IMR-90 (cell line): ENCODE results near the gene PARP11. TPM values are rescaled to one million over a fixed set of nuclear protein-coding genes. Genes with fewer than 3 reads are reported as not detected.

Experiments
- ATAC-seq: fragments of 200-7000 bp; cut with Tn5 transposase; 2 replicates; pipeline ENCODE4 v1.9.1; 2020; ENCODE audit warnings: low read depth, mild to moderate bottlenecking, moderate library complexity
- BruUV-seq: library from RNA; stranded (reverse); fragments of 400-500 nt; replicated peaks from 2 replicates; lab custom pipeline; 2021; lab: Mats Ljungman, UMichigan
- CTCF ChIA-PET: fragments of 300-600 bp; formaldehyde crosslinking; extraction: SDS; loops from one replicate; lab custom pipeline; 2021; ENCODE audit warnings: antibody characterized with exemption; lab: Yijun Ruan, JAX
- POLR2A ChIA-PET: fragments of 300-600 bp; sonication (Branson Sonifier 250); formaldehyde crosslinking; loops from one replicate; lab custom pipeline; 2022; ENCODE audit warnings: antibody characterized with exemption; ENCODE audit not compliant: unreplicated experiment; lab: Charles Lee
- DNase-seq: peaks from one replicate; pipeline ENCODE4 v3.0.0; 2013
- H2AFZ ChIP-seq: replicated peaks from 2 replicates; pipeline ENCODE3; 2013; ENCODE audit warnings: low read length, mild to moderate bottlenecking; ENCODE audit not compliant: poor library complexity
- H2AK5ac ChIP-seq: 2 replicates; pipeline ENCODE4 v1.6.1; 2013; ENCODE audit warnings: low read depth, low read length, inconsistent platforms
- H2AK9ac ChIP-seq: replicated peaks from 2 replicates; pipeline ENCODE3; 2013; ENCODE audit warnings: mild to moderate bottlenecking, low read depth, low read length, moderate library complexity; ENCODE audit not compliant: poor library complexity
- H2BK120ac ChIP-seq: 2 replicates; pipeline ENCODE4 v1.6.1; 2013; ENCODE audit warnings: low read depth, low read length, inconsistent platforms
- H2BK15ac ChIP-seq: 3 replicates; pipeline ENCODE4 v1.6.1; 2013; ENCODE audit warnings: low read depth, low read length, inconsistent platforms
- H2BK20ac ChIP-seq: 2 replicates; pipeline ENCODE4 v1.6.1; 2013; ENCODE audit warnings: low read depth, mild to moderate bottlenecking, inconsistent platforms, low read length, moderate library complexity
- H2BK5ac ChIP-seq: 2 replicates; pipeline ENCODE4 v1.6.1; 2013; ENCODE audit warnings: mild to moderate bottlenecking, low read depth, low read length, inconsistent platforms; ENCODE audit not compliant: poor library complexity, severe bottlenecking
- H3K14ac ChIP-seq: replicated peaks from 2 replicates; pipeline ENCODE4 v1.6.1; 2013; ENCODE audit warnings: low read depth, low read length, inconsistent platforms
- H3K18ac ChIP-seq: 2 replicates; pipeline ENCODE4 v1.6.1; 2013; ENCODE audit warnings: low read depth, low read length, control low read depth
- H3K23ac ChIP-seq: 2 replicates; pipeline ENCODE4 v1.6.1; 2013; ENCODE audit warnings: low read depth, low read length, inconsistent platforms
- H3K27ac ChIP-seq: 2 replicates; pipeline ENCODE4 v1.5.1; 2013; ENCODE audit warnings: mild to moderate bottlenecking, control low read depth, low read length; ENCODE audit not compliant: insufficient read depth
- H3K27me3 ChIP-seq: 2 replicates; pipeline ENCODE4 v1.6.1; 2013; ENCODE audit warnings: low read length; ENCODE audit not compliant: control insufficient read depth, insufficient read depth
- H3K36me3 ChIP-seq: 2 replicates; pipeline ENCODE4 v1.6.1; 2013; ENCODE audit warnings: low read length, mixed read lengths; ENCODE audit not compliant: control insufficient read depth, insufficient read depth
- H3K4ac ChIP-seq: 2 replicates; pipeline ENCODE4 v1.6.1; 2013; ENCODE audit warnings: low read depth, low read length, inconsistent platforms
- H3K4me1 ChIP-seq: 2 replicates; pipeline ENCODE4 v1.6.1; 2013; ENCODE audit warnings: low read length, mixed read lengths; ENCODE audit not compliant: control insufficient read depth, insufficient read depth
- H3K4me2 ChIP-seq: 2 replicates; pipeline ENCODE4 v1.6.1; 2013; ENCODE audit warnings: low read depth, mild to moderate bottlenecking, control low read depth, low read length, moderate library complexity
- H3K4me3 ChIP-seq: 2 replicates; pipeline ENCODE4 v1.5.1; 2013; ENCODE audit warnings: low read depth, mild to moderate bottlenecking, control low read depth, low read length, moderate library complexity; ENCODE audit not compliant: insufficient read depth
- H3K56ac ChIP-seq: 2 replicates; pipeline ENCODE4 v1.6.1; 2013; ENCODE audit warnings: low read length, inconsistent platforms; ENCODE audit not compliant: insufficient read depth; ENCODE audit errors: extremely low read depth
- H3K79me1 ChIP-seq, 2 experiments: 2 replicates each; pipeline ENCODE4 v1.6.1; 2013; ENCODE audit warnings: low read length in 2 of 2, inconsistent platforms in 1 of 2, low read depth in 1 of 2
- H3K9ac ChIP-seq: 2 replicates; pipeline ENCODE4 v1.6.1; 2013; ENCODE audit warnings: low read depth, low read length, control low read depth
- H3K9me1 ChIP-seq: 2 replicates; pipeline ENCODE4 v1.6.1; 2013; ENCODE audit warnings: low read length, inconsistent platforms; ENCODE audit not compliant: insufficient read depth
- H3K9me3 ChIP-seq: 2 replicates; pipeline ENCODE4 v1.6.1; 2013; ENCODE audit warnings: low read length; ENCODE audit not compliant: control insufficient read depth, insufficient read depth
- H4K20me1 ChIP-seq: 2 replicates; pipeline ENCODE4 v1.6.1; 2013; ENCODE audit warnings: low read length, inconsistent platforms; ENCODE audit not compliant: insufficient read depth
- H4K5ac ChIP-seq: 2 replicates; pipeline ENCODE4 v1.6.1; 2013; ENCODE audit warnings: mild to moderate bottlenecking, low read depth, low read length, control low read depth
- H4K8ac ChIP-seq, 2 experiments: 2 replicates each; pipeline ENCODE4 v1.6.1; 2013; ENCODE audit warnings: low read depth in 2 of 2, low read length in 2 of 2, control low read depth in 1 of 2, inconsistent platforms in 1 of 2
- H4K91ac ChIP-seq: 2 replicates; pipeline ENCODE4 v1.6.1; 2013; ENCODE audit warnings: low read depth, low read length, inconsistent platforms; ENCODE audit not compliant: insufficient read depth
- BHLHE40 ChIP-seq: fragments of 150-350 bp; IDR thresholded peaks from 2 replicates; pipeline ENCODE4 v1.6.1; 2016; ENCODE audit warnings: mild to moderate bottlenecking, low read depth, low read length
- CEBPB ChIP-seq: IDR thresholded peaks from 2 replicates; pipeline ENCODE4 v1.6.1; 2012; ENCODE audit warnings: low read depth, low read length, improper control_type of control experiment
- MAZ ChIP-seq: IDR thresholded peaks from 2 replicates; pipeline ENCODE4 v1.6.1; 2012; ENCODE audit warnings: low read depth, mild to moderate bottlenecking, low read length, improper control_type of control experiment, moderate library complexity, borderline replicate concordance
- MXI1 ChIP-seq: IDR thresholded peaks from 2 replicates; pipeline ENCODE4 v1.6.1; 2012; ENCODE audit warnings: low read depth, mild to moderate bottlenecking, low read length, moderate library complexity, borderline replicate concordance
- POLR2A ChIP-seq: IDR thresholded peaks from 2 replicates; pipeline ENCODE4 v1.6.1; 2012; ENCODE audit warnings: mild to moderate bottlenecking, low read depth, low read length
- RAD21 ChIP-seq: IDR thresholded peaks from 2 replicates; pipeline ENCODE4 v1.6.1; 2012; ENCODE audit warnings: low read length, improper control_type of control experiment
- RCOR1 ChIP-seq: IDR thresholded peaks from 2 replicates; pipeline ENCODE4 v1.6.1; 2012; ENCODE audit warnings: mild to moderate bottlenecking, low read length, improper control_type of control experiment; ENCODE audit not compliant: insufficient replicate concordance
- USF2 ChIP-seq: fragments of 150-350 bp; IDR thresholded peaks from 2 replicates; pipeline ENCODE4 v1.6.1; 2017; ENCODE audit warnings: mild to moderate bottlenecking, antibody characterized with exemption, low read length, low read depth
- WGBS, 2 experiments: methylation state at CpG; one replicate each; pipeline versions ENCODE4 v1.1.5 to v1.1.7; 2013; ENCODE audit warnings: missing lambda C conversion rate in 2 of 2; ENCODE audit not compliant: insufficient read length in 1 of 2; ENCODE audit errors: extremely low coverage in 2 of 2; 5-methylcytosine and 5-hydroxymethylcytosine counted together
- dilution Hi-C: fragments of 300-500 bp; cut with HindIII; formaldehyde crosslinking; loops from one replicate; pipeline ENCODE4 v1.14.3; 2018; ENCODE audit warnings: low sequenced_read_pairs; ENCODE audit not compliant: unreplicated experiment
- in situ Hi-C: fragments of 300-500 bp; cut with MboI; formaldehyde crosslinking; loops from 3 replicates; pipeline ENCODE4 v1.14.3; 2019; ENCODE audit warnings: low sequenced_read_pairs, inconsistent platforms, mixed read lengths
- intact Hi-C: fragments of 100-400 bp; cut with micrococcal nuclease; formaldehyde crosslinking; loops from 2 replicates; pipeline ENCODE4 v1.10.0; 2022
- polyA plus RNA-seq, 3 experiments: library from polyadenylated mRNA; depleted of rRNA; stranded (reverse); fragments of >200 nt; gene quantifications; 2 replicates each; pipeline ENCODE4 v1.2.3, GENCODE V29; 2012; ENCODE audit warnings: low replicate concordance in 1 of 3
- total RNA-seq: library from RNA; depleted of rRNA; stranded (reverse); fragments of >200 nt; gene quantifications from 2 replicates; pipeline ENCODE4 v1.2.3, GENCODE V29; 2012
- TF ChIP-seq, protein P1 (sequence below): conservative IDR thresholded peaks from 2 replicates; pipeline ENCODE4 v1.5.1; 2012; ENCODE audit warnings: mild to moderate bottlenecking, low read depth, low read length, improper control_type of control experiment
- TF ChIP-seq, protein P2 (sequence below): fragments of 150-350 bp; IDR thresholded peaks from 2 replicates; pipeline ENCODE4 v1.6.1; 2016; ENCODE audit warnings: low read depth, mild to moderate bottlenecking, low read length, moderate library complexity, borderline replicate concordance

PARP11 gene
- total and polyA plus RNA-seq, 2 of the 4 experiments (the other 2 are of a cell fraction) = 1.8 to 3.0 TPM

- H3K36me3 ChIP-seq = peaks cover 2% of the 10 kb centered on the region; the same call in 1 of the 2 replicates
- CTCF ChIA-PET = no interaction called here
- intact Hi-C loops = no loop called here
These were observed 51.8 kb downstream of the PARP11 start for GRCh38 chr12:3821441-3821840.

More at GRCh38 chr12:3821441-3821840, 51.8 kb downstream of the PARP11 start:
- Histone ChIP-seq H2AFZ (no peak overlapping the region), H3K9ac (no peak overlapping the region), H3K56ac (no peak overlapping the region), H4K91ac (no peak overlapping the region), H3K9me3 (no peaks in the 10 kb centered on the region), H2AK5ac (no peak overlapping the region), H2BK5ac (no peak overlapping the region), H3K27me3 (no peaks in the 10 kb centered on the region), H3K4me1 (no peaks in the 10 kb centered on the region; the same call in 1 of the 2 replicates), H2AK9ac (no peak overlapping the region), H3K4ac (no peak overlapping the region), H3K23ac (no peak overlapping the region), H4K8ac (no peak overlapping the region), H3K9me1 (no peaks in the 10 kb centered on the region), H4K5ac (no peak overlapping the region), H2BK15ac (no peak overlapping the region), H3K27ac (no peak overlapping the region), H3K18ac (no peak overlapping the region), H3K4me2 (no peak overlapping the region), H4K20me1 (no peaks in the 10 kb centered on the region), H2BK120ac (no peak overlapping the region), H3K79me1 (no peaks in the 10 kb centered on the region), H3K4me3 (no peak overlapping the region), H2BK20ac (no peak overlapping the region), H3K14ac (no peak overlapping the region)
- no CpG with 5 or more reads among the region's 1 CpG for WGBS, 2 experiments
- dilution Hi-C loops (no loop called here), in situ Hi-C loops (no loop called here)
- no peak for DNase-seq
- TF ChIP-seq, protein P1, sequence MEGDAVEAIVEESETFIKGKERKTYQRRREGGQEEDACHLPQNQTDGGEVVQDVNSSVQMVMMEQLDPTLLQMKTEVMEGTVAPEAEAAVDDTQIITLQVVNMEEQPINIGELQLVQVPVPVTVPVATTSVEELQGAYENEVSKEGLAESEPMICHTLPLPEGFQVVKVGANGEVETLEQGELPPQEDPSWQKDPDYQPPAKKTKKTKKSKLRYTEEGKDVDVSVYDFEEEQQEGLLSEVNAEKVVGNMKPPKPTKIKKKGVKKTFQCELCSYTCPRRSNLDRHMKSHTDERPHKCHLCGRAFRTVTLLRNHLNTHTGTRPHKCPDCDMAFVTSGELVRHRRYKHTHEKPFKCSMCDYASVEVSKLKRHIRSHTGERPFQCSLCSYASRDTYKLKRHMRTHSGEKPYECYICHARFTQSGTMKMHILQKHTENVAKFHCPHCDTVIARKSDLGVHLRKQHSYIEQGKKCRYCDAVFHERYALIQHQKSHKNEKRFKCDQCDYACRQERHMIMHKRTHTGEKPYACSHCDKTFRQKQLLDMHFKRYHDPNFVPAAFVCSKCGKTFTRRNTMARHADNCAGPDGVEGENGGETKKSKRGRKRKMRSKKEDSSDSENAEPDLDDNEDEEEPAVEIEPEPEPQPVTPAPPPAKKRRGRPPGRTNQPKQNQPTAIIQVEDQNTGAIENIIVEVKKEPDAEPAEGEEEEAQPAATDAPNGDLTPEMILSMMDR = no peak
- TF ChIP-seq MXI1 = no peak
- no peak for TF ChIP-seq CEBPB
- no peak for TF ChIP-seq USF2
- TF ChIP-seq POLR2A = no peak
- no peak for TF ChIP-seq MAZ
- TF ChIP-seq RCOR1 = no peak
- TF ChIP-seq RAD21 = no peak
- TF ChIP-seq, protein P2, sequence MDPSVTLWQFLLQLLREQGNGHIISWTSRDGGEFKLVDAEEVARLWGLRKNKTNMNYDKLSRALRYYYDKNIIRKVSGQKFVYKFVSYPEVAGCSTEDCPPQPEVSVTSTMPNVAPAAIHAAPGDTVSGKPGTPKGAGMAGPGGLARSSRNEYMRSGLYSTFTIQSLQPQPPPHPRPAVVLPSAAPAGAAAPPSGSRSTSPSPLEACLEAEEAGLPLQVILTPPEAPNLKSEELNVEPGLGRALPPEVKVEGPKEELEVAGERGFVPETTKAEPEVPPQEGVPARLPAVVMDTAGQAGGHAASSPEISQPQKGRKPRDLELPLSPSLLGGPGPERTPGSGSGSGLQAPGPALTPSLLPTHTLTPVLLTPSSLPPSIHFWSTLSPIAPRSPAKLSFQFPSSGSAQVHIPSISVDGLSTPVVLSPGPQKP = no peak
- no peak for TF ChIP-seq BHLHE40
- POLR2A ChIA-PET = no interaction called here
- ATAC-seq = no peak
- BruUV-seq = no TSS peak
